NCI-H187 (cell line): ENCODE data around the gene ADCY10.
"Not testable (repeated sequence)": the region's sequence is repeated elsewhere in the genome, so short reads cannot be mapped to it uniquely, and the experiment has no call there.

Experiments
- DNase-seq, 2 experiments: peaks; one replicate each; lab custom pipeline; 2025; lab: John Stamatoyannopoulos, UW

Gene ADCY10

DNA sequence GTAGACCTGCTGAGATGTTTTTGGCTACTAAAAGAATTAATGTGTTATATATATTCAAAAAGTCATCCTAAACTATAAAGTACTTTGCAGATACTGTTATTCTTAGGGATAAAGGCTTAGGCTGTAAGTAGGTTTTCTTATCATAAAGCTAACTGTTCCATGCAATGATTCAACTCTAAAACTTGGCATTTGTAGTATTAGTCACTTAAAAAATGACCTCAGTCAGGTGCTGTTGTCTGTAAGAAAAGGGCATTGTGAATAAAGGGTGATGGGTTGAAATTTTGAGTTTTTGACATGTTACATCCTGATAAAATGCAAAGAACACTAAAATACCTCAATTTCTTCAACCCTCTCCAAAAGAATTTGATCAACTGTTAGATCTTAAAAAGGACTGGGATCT is 32.9 kb downstream of the ADCY10 start:
- no peak for DNase-seq

DNA sequence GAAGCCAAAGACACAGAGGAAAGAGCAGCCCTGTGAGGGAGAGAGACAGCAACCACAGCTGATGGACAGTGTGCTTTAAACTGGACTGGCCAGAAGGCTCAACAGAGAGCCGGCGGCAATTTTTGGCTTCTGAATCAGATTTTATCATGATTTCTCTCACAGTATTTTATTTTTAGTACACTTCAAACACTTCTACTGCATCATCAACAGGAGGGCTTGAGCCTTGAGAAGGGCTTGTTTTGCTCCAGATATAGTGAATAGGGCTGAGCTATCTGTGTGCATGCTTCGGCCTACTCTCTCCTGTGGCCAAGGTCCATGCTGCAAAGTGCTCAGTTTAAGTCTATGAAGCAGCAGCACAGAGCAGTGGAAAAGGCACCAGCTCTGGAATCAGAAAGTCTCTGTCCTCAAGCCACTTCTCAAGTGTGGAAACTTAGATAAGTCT is 33.3 kb downstream of the ADCY10 start:
- DNase-seq: no peak

DNA sequence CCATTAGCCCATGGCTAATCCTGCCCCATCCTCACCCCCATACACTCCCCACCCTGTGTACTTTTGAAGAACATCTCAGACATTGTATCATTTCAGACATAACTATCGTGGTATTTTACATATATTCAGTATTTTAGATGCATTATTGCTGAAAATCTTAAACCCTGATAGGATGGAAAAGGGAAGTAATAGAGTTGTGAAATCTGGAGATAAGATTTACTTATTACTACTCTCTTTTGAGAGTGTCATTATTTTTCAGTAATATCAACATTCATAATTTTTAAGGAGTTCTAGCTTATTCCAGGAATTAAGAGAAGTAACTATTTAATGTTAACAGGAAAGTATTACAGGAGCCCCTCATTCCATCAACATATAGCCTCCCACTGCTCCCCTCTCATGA is 34.4 kb downstream of the ADCY10 start:
- no peak for DNase-seq

DNA sequence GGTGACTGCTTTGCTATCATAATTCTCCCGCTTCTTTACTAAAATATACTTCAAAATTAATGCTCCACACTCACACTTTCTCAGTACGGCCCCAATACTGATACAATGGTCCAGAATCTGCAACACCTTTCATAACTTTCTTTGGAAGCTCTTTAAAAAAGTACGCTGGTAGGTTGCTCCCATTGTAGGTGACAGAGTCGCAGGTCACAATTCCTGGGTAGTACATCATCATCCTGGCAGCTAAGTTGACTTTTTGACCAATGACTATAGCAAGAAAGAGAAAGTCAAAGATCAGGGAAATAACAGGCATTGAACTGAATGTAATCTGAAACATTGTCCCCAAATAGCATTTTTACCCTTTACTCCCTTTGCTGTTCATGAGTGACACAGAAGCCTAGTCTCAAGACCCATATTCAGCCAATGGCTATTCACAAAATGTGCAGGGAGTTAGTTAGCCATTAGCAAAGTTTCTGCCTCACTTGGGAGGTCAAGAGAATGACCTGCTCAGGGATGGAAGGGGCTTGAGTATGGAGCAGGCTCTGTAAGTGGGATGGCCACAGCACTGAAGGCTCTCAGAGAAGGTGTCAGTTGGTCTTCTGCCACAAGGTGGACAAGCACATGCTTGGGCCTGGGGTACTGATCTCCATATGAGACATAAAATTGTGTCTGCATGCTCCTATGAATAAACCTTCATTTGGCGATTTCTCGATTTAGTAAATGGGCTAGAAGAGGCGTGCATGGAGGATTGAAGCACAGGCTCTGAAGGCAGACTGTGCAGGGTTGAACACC is 35.4 kb downstream of the ADCY10 start:
- DNase-seq: no peak

DNA sequence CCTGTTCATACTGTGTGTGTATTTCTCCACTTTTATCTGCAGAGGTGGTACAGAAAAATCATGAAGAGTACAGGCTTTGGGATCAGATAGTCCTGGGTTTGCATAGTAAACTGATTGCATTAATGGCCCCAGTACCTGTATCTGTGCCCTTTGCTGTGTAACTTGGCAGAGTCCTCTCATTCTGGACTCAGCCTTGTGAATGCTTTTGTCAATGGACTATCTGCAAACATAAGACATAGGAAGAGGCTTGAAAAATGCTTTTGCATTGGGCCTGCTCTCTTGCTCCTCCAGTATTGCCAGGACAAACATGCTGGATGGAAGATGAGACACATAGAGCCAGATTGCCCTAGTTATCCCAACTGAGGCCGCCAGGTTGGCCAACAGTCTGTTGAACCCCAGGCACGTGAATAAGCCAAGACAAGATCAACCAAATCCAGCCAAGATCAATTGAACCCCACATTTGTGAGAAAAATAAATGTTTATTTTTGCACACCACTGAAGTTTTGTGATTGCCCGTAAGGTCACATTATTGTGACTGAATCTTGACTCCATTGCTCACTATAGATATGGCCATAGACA is 37.2 kb downstream of the ADCY10 start:
- no peak for DNase-seq

DNA sequence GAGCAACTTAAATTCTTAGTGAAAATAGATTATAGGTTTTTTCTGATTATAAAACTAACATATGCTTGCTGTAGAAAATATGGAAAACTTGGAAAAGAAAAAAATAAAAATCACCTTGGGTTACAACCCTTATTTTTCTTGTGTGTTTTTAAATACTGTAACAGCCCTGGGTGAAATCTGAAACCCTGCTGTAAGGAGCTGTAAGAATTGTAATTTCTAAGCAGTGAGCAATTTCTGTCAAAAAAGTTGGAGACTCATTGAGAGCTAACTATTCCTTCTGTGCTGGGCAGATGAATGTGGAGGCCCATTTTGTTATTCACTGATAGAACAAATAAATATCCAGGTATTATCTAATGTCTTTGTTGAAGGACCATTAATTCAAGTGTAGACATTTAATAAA is 42.6 kb downstream of the ADCY10 start:
- no peak for DNase-seq

DNA sequence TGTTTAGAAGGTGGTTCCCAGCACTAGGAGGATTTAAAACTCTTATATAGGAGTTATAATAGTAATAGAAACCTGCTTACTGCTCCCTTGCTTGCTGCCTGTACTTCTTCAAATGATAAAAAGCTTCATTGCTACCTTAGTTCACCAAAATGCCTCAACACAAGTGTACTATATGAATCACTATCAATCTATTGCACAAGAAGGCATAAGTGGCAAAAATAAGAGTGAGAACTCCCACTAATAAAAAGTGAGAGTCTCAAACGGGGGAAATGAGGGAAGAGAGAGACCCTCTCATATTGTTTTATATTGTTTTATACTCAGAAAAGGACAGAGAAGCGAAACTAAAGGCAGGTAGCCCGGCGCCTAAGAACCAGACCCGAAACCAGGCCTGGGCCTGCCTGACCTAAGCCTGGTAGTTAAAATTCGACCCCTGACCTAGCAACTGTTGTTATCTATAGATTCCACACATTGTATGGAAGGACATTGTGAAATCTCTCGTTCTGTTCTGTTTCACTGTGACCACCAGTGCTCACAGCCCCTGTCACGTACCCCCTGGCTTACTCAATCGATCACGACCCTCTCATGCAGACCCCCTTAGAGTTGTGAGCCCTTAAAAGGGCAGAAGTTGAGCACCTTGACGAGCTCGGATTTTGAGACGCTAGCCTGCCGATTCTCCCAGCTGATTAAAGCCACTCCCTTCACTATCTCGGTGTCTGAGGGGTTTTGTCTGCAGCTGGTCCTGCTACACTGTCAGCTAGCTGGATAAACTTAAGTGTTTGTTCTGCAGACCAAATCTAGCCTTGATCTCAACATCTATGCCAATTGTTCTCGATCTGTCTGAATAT is 44.6 kb downstream of the ADCY10 start:
- DNase-seq: not testable (repeated sequence)

DNA sequence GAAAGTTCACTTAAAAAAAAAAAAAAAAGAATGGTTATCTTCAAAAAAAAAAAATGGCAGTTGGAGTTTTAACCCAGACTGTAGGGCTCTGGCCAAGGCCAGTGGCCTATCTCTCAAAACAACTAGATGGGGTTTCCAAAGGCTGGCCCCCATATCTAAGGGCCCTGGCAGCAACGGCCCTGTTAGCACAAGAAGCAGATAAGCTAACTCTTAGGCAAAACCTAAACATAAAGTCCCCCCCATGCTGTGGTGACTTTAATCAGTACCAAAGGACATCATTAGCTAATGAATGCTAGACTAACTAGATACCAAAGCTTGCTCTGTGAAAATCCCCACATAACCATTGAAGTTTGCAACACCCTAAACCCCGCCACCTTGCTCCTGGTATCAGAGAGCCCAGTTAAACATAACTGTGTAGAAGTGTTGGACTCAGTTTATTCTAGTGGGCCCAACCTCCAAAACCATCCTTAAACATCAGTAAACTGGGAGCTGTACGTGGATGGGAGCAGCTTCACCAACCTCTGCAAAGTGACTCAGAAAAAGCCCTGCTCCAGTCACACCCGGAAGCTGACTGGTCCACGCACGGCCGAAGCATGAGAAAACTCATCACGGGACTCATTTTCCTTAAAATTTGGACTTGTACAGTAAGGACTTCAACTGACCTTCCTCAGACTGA is 47.1 kb downstream of the ADCY10 start:
- DNase-seq: not testable (repeated sequence)

DNA sequence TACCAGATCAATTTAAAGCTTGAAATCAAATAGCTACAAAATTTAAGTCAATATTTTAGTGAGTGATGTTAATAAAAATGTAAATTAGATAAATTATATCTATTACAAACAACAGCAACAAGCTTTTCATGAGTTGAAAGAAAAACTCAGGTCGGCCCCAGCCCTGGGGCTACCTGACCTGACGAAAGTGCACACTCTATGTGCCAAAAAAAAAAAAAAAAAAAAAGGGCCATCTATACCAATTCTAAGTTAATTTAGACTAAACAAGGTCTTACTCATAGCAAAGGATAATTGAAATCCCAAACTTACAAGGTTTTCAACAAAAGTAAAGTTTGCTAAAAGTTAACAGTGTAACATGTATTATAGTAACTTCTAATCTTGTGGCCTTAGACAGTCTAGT is 47.6 kb downstream of the ADCY10 start:
- DNase-seq: not testable (repeated sequence)

DNA sequence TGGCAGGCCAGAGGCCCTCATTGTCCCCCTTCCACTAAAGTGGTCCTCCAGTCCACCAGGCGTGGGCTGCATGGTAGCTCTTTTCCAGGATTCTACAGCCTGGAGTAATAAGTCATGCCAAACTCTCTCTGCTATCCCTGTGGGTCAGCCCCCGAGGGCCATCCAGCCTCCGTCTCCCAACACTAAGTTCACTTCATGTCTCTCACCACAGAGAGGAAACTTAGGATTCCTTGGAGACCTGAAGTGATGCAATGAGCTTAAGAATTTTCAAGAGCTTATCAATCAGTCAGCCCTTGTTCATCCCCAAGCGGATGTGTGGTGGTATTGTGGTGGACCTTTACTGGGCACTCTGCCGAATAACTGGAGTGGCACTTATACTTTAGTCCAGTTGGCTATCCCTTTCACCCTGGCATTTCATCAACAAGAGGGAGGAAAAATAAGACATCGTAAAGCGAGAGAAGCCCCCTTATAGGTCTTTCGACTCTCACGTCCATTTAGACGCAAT is 48.1 kb downstream of the ADCY10 start:
- DNase-seq: not testable (repeated sequence)

DNA sequence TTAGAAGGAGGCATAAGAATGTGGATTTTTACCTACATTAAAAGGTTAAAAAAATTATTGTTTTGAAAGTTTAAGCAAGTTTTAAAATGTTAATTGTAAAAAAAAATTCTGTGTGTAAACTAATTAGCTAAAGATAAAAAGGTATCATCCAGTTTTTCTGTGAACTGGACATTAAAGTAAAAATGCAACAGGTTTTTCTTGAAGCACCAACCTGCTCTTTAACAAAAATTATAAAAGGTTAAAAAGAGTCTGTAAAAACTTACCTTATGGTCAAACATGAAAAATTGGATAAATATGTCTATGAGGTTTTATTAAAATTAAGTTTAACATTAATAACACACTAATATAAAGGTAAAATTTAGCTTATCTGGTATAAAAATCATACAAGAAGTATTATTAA is 48.7 kb downstream of the ADCY10 start:
- DNase-seq: not testable (repeated sequence)

DNA sequence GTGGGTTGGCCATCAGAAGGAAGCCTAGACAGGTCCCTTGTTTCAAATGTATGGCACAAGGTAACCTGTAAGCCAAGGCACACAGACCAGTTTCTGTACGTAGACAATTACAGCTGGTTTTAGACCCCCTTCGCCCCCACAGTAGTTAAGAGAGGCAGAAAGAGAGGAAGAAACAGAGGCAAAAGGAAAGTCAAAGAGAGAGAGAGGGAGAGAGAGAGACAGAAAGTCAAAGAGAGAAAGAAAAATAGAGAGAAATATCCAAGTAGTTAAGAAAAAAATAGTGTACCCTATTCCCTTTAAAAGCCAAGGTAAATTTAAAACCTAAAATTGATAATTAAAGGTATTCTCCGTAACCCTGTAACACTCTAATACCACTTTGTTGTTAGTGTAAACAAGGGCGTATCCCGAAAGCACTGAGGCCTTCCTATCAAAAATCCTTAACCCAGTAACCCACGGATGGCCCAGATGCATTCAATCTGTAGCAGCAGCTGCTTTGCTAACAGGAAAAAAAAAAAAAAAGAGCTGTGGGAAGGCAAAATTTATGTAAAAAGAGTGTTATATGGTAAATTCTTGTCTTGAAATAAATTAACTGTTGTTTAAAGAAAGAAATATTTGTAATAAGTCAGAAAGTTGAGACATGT is 49.4 kb downstream of the ADCY10 start:
- DNase-seq: no peak

DNA sequence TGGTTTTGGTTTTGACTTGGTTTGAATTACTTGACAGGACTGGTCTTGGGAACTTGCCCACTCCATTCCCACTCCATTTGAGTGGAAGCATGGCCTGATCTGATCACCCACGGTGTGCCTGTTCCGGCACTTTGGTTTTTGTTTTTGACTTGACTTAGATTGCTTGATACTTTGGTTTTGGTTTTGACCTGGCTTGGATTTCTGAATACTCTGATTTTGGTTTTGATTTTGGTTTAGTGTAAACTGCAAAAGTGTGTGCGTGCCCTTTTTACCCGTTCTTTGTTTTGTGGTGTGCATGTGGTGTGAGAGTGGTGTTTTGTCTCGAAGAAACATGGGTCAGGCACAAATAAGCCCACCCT is 50.0 kb downstream of the ADCY10 start:
- DNase-seq: no peak

DNA sequence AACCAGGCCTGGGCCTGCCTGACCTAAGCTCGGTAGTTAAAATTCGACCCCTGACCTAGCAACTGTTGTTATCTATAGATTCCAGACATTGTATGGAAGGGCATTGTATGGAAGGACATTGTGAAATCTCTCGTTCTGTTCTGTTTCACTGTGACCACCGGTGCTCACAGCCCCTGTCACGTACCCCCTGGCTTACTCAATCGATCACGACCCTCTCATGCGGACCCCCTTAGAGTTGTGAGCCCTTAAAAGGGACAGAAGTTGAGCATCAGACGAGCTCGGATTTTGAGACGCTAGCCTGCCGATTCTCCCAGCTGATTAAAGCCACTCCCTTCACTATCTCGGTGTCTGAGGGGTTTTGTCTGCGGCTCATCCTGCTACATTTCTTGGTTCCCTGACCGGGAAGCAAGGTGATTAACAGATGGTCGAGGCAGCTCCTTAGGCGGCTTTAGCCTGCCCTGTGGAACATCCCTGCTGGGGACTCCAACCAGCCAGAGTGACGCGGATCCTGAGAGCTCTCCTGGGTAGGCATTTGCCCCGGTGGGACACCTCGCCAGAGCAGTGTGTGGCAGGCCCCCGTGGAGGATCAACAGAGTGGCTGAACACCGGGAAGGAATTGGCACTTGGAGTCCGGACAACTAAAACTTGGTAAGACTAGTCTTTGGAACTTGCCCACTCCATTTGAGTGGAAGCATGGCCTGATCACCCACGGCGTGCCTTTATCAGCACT is 50.6 kb downstream of the ADCY10 start:
- not testable (repeated sequence) for DNase-seq

DNA sequence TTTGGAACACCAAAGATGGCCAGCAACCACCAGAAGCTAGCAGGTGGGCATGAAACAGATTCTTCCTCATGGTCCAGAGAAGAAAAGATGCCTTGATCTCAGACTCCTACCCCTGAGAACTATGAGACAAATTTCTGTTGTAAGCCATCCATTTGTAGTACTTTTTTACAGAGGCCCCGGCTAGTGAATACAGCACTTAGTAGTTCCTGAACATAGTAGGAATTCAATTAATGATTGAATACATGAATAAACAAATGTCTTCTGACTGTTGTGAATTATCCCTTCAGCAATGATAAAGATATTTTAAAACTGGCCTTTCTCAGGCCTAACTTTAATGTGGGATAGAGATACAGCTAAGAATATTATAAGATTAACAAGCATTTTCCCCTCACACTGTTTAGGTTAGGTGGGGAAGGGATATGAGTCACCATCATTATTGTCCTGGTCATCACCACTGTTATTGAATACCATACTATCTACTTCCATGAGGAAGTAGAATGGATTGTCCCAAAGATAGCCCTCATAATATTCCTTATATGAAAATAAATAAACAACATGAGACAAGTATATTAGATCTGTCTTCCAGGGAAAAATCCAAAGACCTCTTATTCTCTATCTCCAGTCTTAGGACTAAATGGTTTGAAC is 51.4 kb downstream of the ADCY10 start:
- DNase-seq: no peak

DNA sequence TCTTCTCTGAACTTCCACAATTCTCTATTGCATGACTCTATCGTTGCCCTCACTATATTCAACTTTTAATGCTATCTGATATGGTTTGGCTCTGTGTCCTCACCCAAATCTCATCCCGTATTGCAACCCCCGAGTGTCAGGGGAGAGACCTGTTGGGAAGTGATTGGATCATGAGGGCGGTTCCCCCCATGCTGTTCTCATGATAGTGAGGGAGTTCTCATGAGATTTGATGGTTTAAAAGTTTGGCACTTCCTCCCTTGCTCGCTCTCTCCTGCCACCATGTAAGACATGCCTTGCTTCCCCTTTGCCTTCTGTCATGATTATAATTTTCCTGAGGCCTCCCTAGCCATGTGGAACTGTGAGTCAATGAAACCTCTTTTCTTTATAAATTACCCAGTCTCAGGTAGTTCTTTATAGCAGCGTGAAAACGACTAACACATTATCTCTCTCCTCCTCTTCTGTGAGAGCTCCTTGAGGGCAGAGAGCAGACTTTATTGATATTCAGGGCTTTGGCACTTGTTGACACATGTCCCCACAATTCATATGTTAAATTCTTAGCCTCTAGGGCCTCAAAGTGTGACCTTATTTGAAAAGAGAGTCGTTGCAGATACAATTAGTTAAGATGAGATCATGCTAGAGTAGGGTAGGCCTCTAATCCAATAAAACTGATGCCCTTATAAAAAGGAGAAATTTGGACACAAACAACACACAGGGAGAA is 52.1 kb downstream of the ADCY10 start:
- DNase-seq: no peak

DNA sequence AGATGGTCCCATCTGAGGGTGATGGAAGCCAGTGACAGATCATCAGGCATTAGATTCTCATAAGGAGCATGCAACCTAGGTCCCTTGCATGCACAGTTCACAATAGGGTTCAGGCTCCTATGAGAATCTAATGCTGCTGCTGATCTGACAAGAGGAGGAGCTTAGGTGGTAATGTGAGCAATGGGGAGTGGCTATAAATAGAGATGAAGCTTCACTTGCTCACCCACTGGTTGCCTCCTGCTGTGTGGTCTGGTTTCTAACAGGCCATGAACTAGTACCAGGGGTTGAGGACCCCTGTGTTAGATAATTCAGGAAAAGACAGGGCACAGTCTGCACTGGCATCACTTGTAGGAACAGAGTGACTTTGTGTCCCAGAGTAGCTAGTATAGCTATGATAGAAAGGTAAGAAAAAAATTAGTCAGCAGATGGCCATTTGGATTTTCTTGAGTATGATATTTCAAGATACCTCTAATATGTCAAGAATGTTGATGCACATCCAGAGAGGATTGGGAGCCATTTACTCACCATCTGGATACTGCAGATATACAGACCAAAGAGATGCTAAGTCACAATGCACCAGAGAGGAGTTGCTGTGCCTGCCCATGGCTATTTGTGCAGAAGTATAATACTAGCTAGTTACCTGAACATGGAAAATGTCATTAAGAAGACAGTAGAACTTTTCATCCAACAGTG is 53.6 kb downstream of the ADCY10 start:
- DNase-seq: no peak

DNA sequence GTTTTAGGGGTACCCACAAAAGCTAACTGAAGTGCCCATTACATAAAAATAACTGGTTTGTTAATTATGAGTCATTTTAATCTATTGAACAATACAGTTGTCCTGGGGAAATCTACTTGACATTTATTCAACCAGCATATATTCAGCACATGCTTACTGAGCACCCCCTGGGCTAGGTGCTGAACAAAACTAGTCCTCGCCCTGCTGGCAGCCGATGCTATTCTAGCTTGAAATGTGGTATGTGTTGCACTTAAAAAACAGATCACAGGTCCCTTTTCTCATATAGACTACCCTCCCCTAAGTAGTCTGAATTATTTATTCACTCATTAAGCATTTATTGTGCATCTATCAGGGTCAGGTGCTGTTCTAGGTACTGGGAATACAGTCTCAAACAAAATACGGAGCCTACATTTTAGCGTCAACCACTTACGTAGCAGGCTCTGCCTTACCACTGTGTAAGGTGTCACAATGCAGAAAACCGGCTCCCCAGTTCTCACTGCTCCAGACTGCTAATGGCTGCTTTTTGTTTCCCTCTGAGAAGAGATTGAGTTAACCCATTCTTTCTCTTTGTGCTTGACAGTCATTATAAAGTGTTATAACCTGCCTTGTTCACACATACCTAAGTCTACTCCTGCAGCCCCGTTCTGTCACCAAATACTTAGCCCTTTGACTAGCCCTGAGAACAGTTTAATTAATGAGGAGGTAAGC is 57.1 kb downstream of the ADCY10 start:
- DNase-seq: no peak

DNA sequence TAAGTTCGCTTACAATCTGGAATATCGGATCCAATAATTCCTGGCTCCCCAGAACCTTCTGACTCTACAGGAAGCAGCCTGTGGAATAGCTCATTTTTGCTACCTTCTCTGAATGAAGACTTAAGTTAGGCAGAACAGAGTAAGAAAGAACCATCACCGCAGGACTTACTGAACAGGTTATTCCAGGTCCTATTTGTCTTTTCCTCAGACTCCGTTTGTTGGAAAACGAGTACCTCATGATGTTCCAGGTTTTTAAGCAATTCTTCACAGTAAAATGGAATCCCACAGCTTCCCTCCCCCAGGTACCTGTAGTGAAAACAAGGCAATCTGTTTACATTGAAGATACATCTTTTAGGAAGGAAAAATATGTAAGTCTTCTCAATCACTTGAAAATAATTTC is 59.8 kb downstream of the ADCY10 start:
- DNase-seq: no peak
